CD14-positive monocyte (primary cell): ENCODE measurements around the gene SPRR4. TPM values are rescaled to one million over a fixed set of nuclear protein-coding genes. Genes with fewer than 3 reads are reported as not detected.

Experiments used
- DNase-seq, 3 donors: peaks; one replicate each; pipeline ENCODE4 v3.0.0-alpha.2; 2011 to 2022
- H2AFZ ChIP-seq: 2 replicates; pipeline ENCODE4 v1.6.0; 2012; ENCODE audit warnings: mild to moderate bottlenecking, low read depth, low read length, inconsistent platforms; ENCODE audit not compliant: insufficient read depth, poor library complexity, severe bottlenecking
- H3K27ac ChIP-seq, 2 donors: 1 replicate in 1 of 2; 2 replicates in 1 of 2; pipeline ENCODE4 v1.5.1; 2012 to 2013; ENCODE audit warnings: low read length in 2 of 2, control low read depth in 1 of 2, inconsistent platforms in 1 of 2, low read depth in 1 of 2, mild to moderate bottlenecking in 1 of 2
- H3K27me3 ChIP-seq, 2 donors: one replicate each; pipeline versions ENCODE4 v1.6.0 to v1.6.1; 2011 to 2013; ENCODE audit warnings: low read length in 2 of 2; ENCODE audit not compliant: control insufficient read depth in 2 of 2, insufficient read depth in 2 of 2
- H3K36me3 ChIP-seq, 2 donors: replicated peaks in 1 of 2; 1 replicate in 1 of 2; 2 replicates in 1 of 2; pipeline versions ENCODE4 v1.5.1 to v1.6.1; 2012 to 2013; ENCODE audit warnings: low read length in 2 of 2, control low read depth in 1 of 2, inconsistent platforms in 1 of 2, mild to moderate bottlenecking in 1 of 2; ENCODE audit not compliant: insufficient read depth in 2 of 2, control insufficient read depth in 1 of 2
- H3K4me1 ChIP-seq, 2 donors: 1 replicate in 1 of 2; 2 replicates in 1 of 2; pipeline versions ENCODE4 v1.5.1 to v1.6.1; 2012 to 2013; ENCODE audit warnings: low read length in 2 of 2, control low read depth in 1 of 2, inconsistent platforms in 1 of 2, mild to moderate bottlenecking in 1 of 2, moderate library complexity in 1 of 2; ENCODE audit not compliant: insufficient read depth in 2 of 2, control insufficient read depth in 1 of 2
- H3K4me2 ChIP-seq: replicated peaks from 2 replicates; pipeline ENCODE3; 2012; ENCODE audit warnings: low read length, moderate library complexity, mild to moderate bottlenecking; ENCODE audit not compliant: poor library complexity, severe bottlenecking; ENCODE audit errors: extremely low read depth
- H3K4me3 ChIP-seq, 3 experiments: fragments of 200-600 bp in 1 of 3; sonication (generic) in 1 of 3; replicated peaks in 1 of 3; 1 replicate in 2 of 3; 2 replicates in 1 of 3; pipeline ENCODE4 v1.5.1; 2011 to 2013; ENCODE audit warnings: low read length in 3 of 3, mild to moderate bottlenecking in 3 of 3, control low read depth in 2 of 3, low read depth in 2 of 3, inconsistent platforms in 1 of 3, moderate library complexity in 1 of 3
- H3K79me2 ChIP-seq: 2 replicates; pipeline ENCODE4 v1.6.0; 2012; ENCODE audit warnings: mild to moderate bottlenecking, control low read depth, inconsistent platforms, low read length, moderate library complexity; ENCODE audit not compliant: insufficient read depth
- H3K9ac ChIP-seq: 2 replicates; pipeline ENCODE4 v1.6.0; 2017; ENCODE audit warnings: low read length, mild to moderate bottlenecking; ENCODE audit not compliant: insufficient read depth, poor library complexity, severe bottlenecking
- H3K9me3 ChIP-seq, 2 donors: replicated peaks in 1 of 2; 1 replicate in 1 of 2; 2 replicates in 1 of 2; pipeline versions ENCODE4 v1.5.1 to v1.6.1; 2012 to 2013; ENCODE audit warnings: low read length in 2 of 2, control low read depth in 1 of 2; ENCODE audit not compliant: control insufficient read depth in 1 of 2, insufficient read depth in 1 of 2
- H4K20me1 ChIP-seq: 2 replicates; pipeline ENCODE4 v1.6.0; 2012; ENCODE audit warnings: mild to moderate bottlenecking, low read length, control low read depth, moderate library complexity; ENCODE audit not compliant: insufficient read depth
- H3K27ac Mint-ChIP-seq, 7 donors: one replicate each; pipeline ENCODE4 v1.8.0; 2020; ENCODE audit warnings: mild to moderate bottlenecking in 7 of 7, mixed read lengths in 7 of 7, moderate library complexity in 6 of 7, inconsistent platforms in 2 of 7
- H3K27me3 Mint-ChIP-seq, 3 donors: one replicate each; pipeline ENCODE4 v1.8.0; 2021 to 2022; ENCODE audit warnings: low read depth in 3 of 3, mild to moderate bottlenecking in 3 of 3, mixed read lengths in 3 of 3, moderate library complexity in 3 of 3, inconsistent platforms in 1 of 3
- H3K36me3 Mint-ChIP-seq, 2 donors: one replicate each; pipeline ENCODE4 v1.8.0; 2020; ENCODE audit warnings: mixed read lengths in 2 of 2, inconsistent platforms in 1 of 2, mild to moderate bottlenecking in 1 of 2
- H3K4me1 Mint-ChIP-seq: one replicate; pipeline ENCODE4 v1.8.0; 2020; ENCODE audit warnings: mild to moderate bottlenecking, mixed read lengths
- H3K4me3 Mint-ChIP-seq, 2 donors: one replicate each; pipeline ENCODE4 v1.8.0; 2020; ENCODE audit warnings: mild to moderate bottlenecking in 2 of 2, mixed read lengths in 2 of 2, moderate library complexity in 1 of 2
- H3K9me3 Mint-ChIP-seq, 7 donors: one replicate each; pipeline ENCODE4 v1.8.0; 2020 to 2022; ENCODE audit warnings: mixed read lengths in 7 of 7, mild to moderate bottlenecking in 6 of 7, moderate library complexity in 6 of 7, inconsistent platforms in 2 of 7
- CTCF ChIP-seq: fragments of 200-600 bp; IDR thresholded peaks from one replicate; pipeline ENCODE4 v1.8.0; 2022; ENCODE audit warnings: antibody characterized with exemption, mild to moderate bottlenecking
- WGBS: methylation state at CpG from one replicate; pipeline ENCODE4 v1.1.5; 2013; ENCODE audit warnings: missing lambda C conversion rate; ENCODE audit not compliant: insufficient coverage; 5-methylcytosine and 5-hydroxymethylcytosine counted together
- intact Hi-C, 2 donors: fragments of 100-400 bp; cut with micrococcal nuclease; formaldehyde crosslinking; loops; one replicate each; pipeline versions ENCODE4 v1.15.0 to v1.15.1; 2023
- polyA plus RNA-seq, 3 donors: library from polyadenylated mRNA; depleted of rRNA in 1 of 3; unstranded in 2 of 3; stranded (reverse) in 1 of 3; fragments of 300-500 nt in 2 of 3; fragments of >200 nt in 1 of 3; fragmentation: Illumina TruSeq in 2 of 3; gene quantifications; 1 replicate in 2 of 3; 2 replicates in 1 of 3; pipeline ENCODE4 v1.2.3, GENCODE V29; 2012 to 2021

The SPRR4 gene
- polyA plus RNA-seq, 3 donors = not detected

DNA sequence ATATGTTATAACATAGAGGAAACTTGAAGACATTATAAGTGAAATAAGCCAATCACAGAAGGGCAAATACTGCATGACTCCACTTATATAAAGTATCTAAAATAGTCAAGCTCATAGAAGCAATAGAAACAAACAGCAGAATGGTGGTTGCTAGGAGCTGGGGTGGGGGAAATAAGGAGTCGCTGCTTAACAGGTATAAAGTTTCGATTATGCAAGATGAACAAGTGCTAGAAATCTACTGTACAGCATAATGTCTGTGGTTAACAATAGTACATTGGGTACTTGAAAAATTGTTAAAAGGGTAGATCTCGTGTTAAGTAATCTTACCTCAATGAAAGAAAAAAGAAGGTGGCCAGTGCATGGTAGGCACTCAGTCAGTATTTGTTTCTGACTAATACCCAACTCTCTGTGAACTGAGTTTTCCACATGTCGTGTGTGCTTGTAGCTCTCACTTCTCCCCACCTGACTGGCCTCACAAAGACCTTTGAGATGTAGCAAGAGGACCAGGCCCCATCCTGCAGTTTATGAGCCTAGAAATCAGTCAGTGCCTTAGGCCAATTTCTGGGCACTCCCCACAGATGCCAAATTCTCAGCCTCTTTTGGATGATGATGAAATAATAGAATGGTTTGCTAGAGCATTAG is 38.2 kb upstream of the SPRR4 start:
- Mint-ChIP-seq H3K4me1 (no peaks in the 10 kb centered on the region), H3K9me3 (no peaks in the 10 kb centered on the region), H3K36me3 (no peaks in the 10 kb centered on the region), H3K27ac (no peak overlapping the region), H3K4me3 (no peak overlapping the region), H3K27me3 (peaks cover 1 to 6% (median 2%) of the 10 kb centered on the region in 3 donors)
- WGBS = 88% methylated on average over 1 of the region's 4 CpGs
- no peaks in the 10 kb centered on the region for H3K36me3 ChIP-seq
- H3K9ac ChIP-seq = no peak overlapping the region
- no peaks in the 10 kb centered on the region for H3K79me2 ChIP-seq
- no peaks in the 10 kb centered on the region for H4K20me1 ChIP-seq
- H3K27me3 ChIP-seq = peaks cover 0 to 2% of the 10 kb centered on the region in 2 donors
- no peak for TF ChIP-seq CTCF
- intact Hi-C loops = no loop called here
- H3K27ac ChIP-seq = no peak overlapping the region
- H3K9me3 ChIP-seq = no peaks in the 10 kb centered on the region
- no peak overlapping the region for H3K4me2 ChIP-seq
- no peak overlapping the region for H3K4me3 ChIP-seq
- no peaks in the 10 kb centered on the region for H3K4me1 ChIP-seq
- no peak for DNase-seq
- H2AFZ ChIP-seq = no peak overlapping the region

- Mint-ChIP-seq H3K4me1 (no peaks in the 10 kb centered on the region), H3K27ac (no peak overlapping the region), H3K4me3 (no peak overlapping the region), H3K27me3 (peaks cover 1 to 6% (median 2%) of the 10 kb centered on the region in 3 donors), H3K9me3 (no peaks in the 10 kb centered on the region), H3K36me3 (no peaks in the 10 kb centered on the region)
- 55% methylated on average over 1 of the region's 2 CpGs for WGBS
- intact Hi-C loops = no loop called here
- DNase-seq = no peak
- no peaks in the 10 kb centered on the region for H3K36me3 ChIP-seq
- no peak for TF ChIP-seq CTCF
- H3K4me1 ChIP-seq = no peaks in the 10 kb centered on the region
- no peaks in the 10 kb centered on the region for H3K9me3 ChIP-seq
- no peak overlapping the region for H3K27ac ChIP-seq
- no peaks in the 10 kb centered on the region for H3K79me2 ChIP-seq
- no peak overlapping the region for H3K4me3 ChIP-seq
- no peaks in the 10 kb centered on the region for H4K20me1 ChIP-seq
- peaks cover 0 to 2% of the 10 kb centered on the region in 2 donors for H3K27me3 ChIP-seq
- H3K4me2 ChIP-seq = no peak overlapping the region
- H3K9ac ChIP-seq = no peak overlapping the region
- H2AFZ ChIP-seq = no peak overlapping the region
Observed at GRCh38 chr1:152933196-152933595, 37.3 kb upstream of the SPRR4 start.
